ENCODE data around the gene METRNL. TPM values are rescaled to one million over a fixed set of nuclear protein-coding genes. Genes with fewer than 3 reads are reported as not detected.

METRNL gene
- total RNA-seq, 1 experiment from 2014 or later = 58.7 TPM

GRCh38 chr17:83136931-83137330 lies 57.5 kb downstream of the METRNL start:
- no peaks in the 10 kb centered on the region for H3K79me2 ChIP-seq (ENCODE audit: insufficient read depth, low read length)
- H3K36me3 ChIP-seq (ENCODE audit: control insufficient read depth in 1 of 2, insufficient read depth in 2 of 2, low read length in 2 of 2) = no peaks in the 10 kb centered on the region
- RAD21 ChIA-PET (ENCODE audit: low non-redundant PET in 1 of 2, low total read pairs in 2 of 2, uncharacterized antibody in 2 of 2, unreplicated experiment in 2 of 2) = no interaction called here
- H2AFZ ChIP-seq (ENCODE audit: low read depth, low read length, poor library complexity, severe bottlenecking) = no peak overlapping the region
- POLR2A ChIA-PET = no interaction called here
- DNase-seq (ENCODE audit: low read depth, low spot score) (no peak), ATAC-seq (no peak)
- no peaks in the 10 kb centered on the region for H4K20me1 ChIP-seq (ENCODE audit: insufficient read depth)
- CTCF ChIA-PET = no interaction called here
- intact Hi-C loops (cut with micrococcal nuclease) = no loop called here
- no peak overlapping the region for H3K4me2 ChIP-seq (ENCODE audit: low read length)
- TF ChIP-seq ZBTB33 (IDR thresholded peaks at IDR 0.05; ENCODE audit: extremely low read depth, insufficient replicate concordance, low read length) = no peak
- no peak for TF ChIP-seq ZNF274 (IDR thresholded peaks at IDR 0.05; ENCODE audit: low read depth, low read length)
- no peak for TF ChIP-seq TCF7L2 (IDR thresholded peaks at IDR 0.05; ENCODE audit: borderline replicate concordance, extremely low read depth, insufficient read depth, insufficient read length)
- TF ChIP-seq FOSL1 (IDR thresholded peaks at IDR 0.05; ENCODE audit: low read depth) = no peak
- no peak for TF ChIP-seq SIN3A (IDR thresholded peaks at IDR 0.05; ENCODE audit: low read depth)
- TF ChIP-seq EZH2phosphoT487 (IDR thresholded peaks at IDR 0.05; ENCODE audit: borderline replicate concordance) = no peak
- TF ChIP-seq, protein P1, sequence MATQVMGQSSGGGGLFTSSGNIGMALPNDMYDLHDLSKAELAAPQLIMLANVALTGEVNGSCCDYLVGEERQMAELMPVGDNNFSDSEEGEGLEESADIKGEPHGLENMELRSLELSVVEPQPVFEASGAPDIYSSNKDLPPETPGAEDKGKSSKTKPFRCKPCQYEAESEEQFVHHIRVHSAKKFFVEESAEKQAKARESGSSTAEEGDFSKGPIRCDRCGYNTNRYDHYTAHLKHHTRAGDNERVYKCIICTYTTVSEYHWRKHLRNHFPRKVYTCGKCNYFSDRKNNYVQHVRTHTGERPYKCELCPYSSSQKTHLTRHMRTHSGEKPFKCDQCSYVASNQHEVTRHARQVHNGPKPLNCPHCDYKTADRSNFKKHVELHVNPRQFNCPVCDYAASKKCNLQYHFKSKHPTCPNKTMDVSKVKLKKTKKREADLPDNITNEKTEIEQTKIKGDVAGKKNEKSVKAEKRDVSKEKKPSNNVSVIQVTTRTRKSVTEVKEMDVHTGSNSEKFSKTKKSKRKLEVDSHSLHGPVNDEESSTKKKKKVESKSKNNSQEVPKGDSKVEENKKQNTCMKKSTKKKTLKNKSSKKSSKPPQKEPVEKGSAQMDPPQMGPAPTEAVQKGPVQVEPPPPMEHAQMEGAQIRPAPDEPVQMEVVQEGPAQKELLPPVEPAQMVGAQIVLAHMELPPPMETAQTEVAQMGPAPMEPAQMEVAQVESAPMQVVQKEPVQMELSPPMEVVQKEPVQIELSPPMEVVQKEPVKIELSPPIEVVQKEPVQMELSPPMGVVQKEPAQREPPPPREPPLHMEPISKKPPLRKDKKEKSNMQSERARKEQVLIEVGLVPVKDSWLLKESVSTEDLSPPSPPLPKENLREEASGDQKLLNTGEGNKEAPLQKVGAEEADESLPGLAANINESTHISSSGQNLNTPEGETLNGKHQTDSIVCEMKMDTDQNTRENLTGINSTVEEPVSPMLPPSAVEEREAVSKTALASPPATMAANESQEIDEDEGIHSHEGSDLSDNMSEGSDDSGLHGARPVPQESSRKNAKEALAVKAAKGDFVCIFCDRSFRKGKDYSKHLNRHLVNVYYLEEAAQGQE (IDR thresholded peaks at IDR 0.05; ENCODE audit: low read depth) = no peak
- no peak for TF ChIP-seq SP1 (IDR thresholded peaks at IDR 0.05; ENCODE audit: low read depth)
- TF ChIP-seq RAD21 (IDR thresholded peaks at IDR 0.05; ENCODE audit: low read depth) = no peak
- TF ChIP-seq, protein P2, sequence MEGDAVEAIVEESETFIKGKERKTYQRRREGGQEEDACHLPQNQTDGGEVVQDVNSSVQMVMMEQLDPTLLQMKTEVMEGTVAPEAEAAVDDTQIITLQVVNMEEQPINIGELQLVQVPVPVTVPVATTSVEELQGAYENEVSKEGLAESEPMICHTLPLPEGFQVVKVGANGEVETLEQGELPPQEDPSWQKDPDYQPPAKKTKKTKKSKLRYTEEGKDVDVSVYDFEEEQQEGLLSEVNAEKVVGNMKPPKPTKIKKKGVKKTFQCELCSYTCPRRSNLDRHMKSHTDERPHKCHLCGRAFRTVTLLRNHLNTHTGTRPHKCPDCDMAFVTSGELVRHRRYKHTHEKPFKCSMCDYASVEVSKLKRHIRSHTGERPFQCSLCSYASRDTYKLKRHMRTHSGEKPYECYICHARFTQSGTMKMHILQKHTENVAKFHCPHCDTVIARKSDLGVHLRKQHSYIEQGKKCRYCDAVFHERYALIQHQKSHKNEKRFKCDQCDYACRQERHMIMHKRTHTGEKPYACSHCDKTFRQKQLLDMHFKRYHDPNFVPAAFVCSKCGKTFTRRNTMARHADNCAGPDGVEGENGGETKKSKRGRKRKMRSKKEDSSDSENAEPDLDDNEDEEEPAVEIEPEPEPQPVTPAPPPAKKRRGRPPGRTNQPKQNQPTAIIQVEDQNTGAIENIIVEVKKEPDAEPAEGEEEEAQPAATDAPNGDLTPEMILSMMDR (IDR thresholded peaks at IDR 0.05 in 2 of 3, conservative IDR thresholded peaks at IDR 0.05 in 1 of 3; ENCODE audit: borderline replicate concordance in 1 of 3, insufficient read depth in 1 of 3, low read depth in 2 of 3, low read length in 2 of 3) = no peak
- TF ChIP-seq JUND (IDR thresholded peaks at IDR 0.05) = no peak
- no peak for TF ChIP-seq ELF1 (IDR thresholded peaks at IDR 0.05; ENCODE audit: borderline replicate concordance, low read depth)
- H3K27ac ChIP-seq (ENCODE audit: low read depth, low read length) = no peak overlapping the region
- H3K27me3 ChIP-seq (ENCODE audit: insufficient read depth, low read length) = peaks cover 4% of the 10 kb centered on the region; the same call in 1 of the 2 replicates
- H3K9me2 ChIP-seq (ENCODE audit: insufficient read depth) = no peaks in the 10 kb centered on the region
- H3K4me3 ChIP-seq (replicated peaks in 1 of 2; ENCODE audit: low read depth in 1 of 2, low read length in 2 of 2) = no peak overlapping the region
- no TSS peak for BruUV-seq (replicated peaks)
- peaks cover under 1 to 4% of the 10 kb centered on the region in 2 experiments; a peak in 1 of 4 replicates for H3K9me3 ChIP-seq (ENCODE audit: control insufficient read depth in 1 of 2, insufficient read depth in 1 of 2, low read depth in 1 of 2, low read length in 2 of 2)
- H3K4me1 ChIP-seq (ENCODE audit: control insufficient read depth in 1 of 2, insufficient read depth in 2 of 2, low read length in 2 of 2) = peaks cover 0 to 9% of the 10 kb centered on the region in 2 experiments; a peak in 1 of 4 replicates
- H3K9ac ChIP-seq (ENCODE audit: low read length) = no peak overlapping the region
